HEK293 (cell line): ENCODE results near the gene JPH4.
"Not testable (repeated sequence)": the region's sequence is repeated elsewhere in the genome, so short reads cannot be mapped to it uniquely, and the experiment has no call there.

Experiments used
- YY1 ChIP-seq: fragments of 450-650 bp; formaldehyde crosslinking; IDR thresholded peaks from 2 replicates; pipeline ENCODE4 v1.5.1; 2018; ENCODE audit warnings: missing biosample characterization, missing genetic modification characterization
- ZBTB21 ChIP-seq: fragments of 450-650 bp; formaldehyde crosslinking; IDR thresholded peaks from 2 replicates; pipeline ENCODE4 v1.5.1; 2017; ENCODE audit warnings: missing biosample characterization, missing genetic modification characterization
- ZEB2 ChIP-seq: fragments of 450-650 bp; formaldehyde crosslinking; IDR thresholded peaks from 2 replicates; pipeline ENCODE4 v1.5.1; 2016; ENCODE audit warnings: missing biosample characterization, missing genetic modification characterization
- ZNF302 ChIP-seq: fragments of 450-650 bp; formaldehyde crosslinking; IDR thresholded peaks from 2 replicates; pipeline ENCODE4 v1.5.1; 2016; ENCODE audit warnings: missing biosample characterization, missing genetic modification characterization, low read depth
- ZNF555 ChIP-seq: fragments of 450-650 bp; formaldehyde crosslinking; conservative IDR thresholded peaks from 2 replicates; pipeline ENCODE4 v1.5.1; 2017; ENCODE audit warnings: missing biosample characterization, mild to moderate bottlenecking, missing genetic modification characterization, inconsistent platforms
- ZNF558 ChIP-seq: fragments of 450-650 bp; formaldehyde crosslinking; IDR thresholded peaks from 2 replicates; pipeline ENCODE4 v1.5.1; 2016; ENCODE audit warnings: missing biosample characterization, missing genetic modification characterization
- ZNF747 ChIP-seq: fragments of 450-650 bp; formaldehyde crosslinking; IDR thresholded peaks from 2 replicates; pipeline ENCODE4 v1.5.1; 2016; ENCODE audit warnings: missing biosample characterization, missing genetic modification characterization
- ZNF837 ChIP-seq: fragments of 450-650 bp; formaldehyde crosslinking; IDR thresholded peaks from 2 replicates; pipeline ENCODE4 v1.5.1; 2016; ENCODE audit warnings: missing biosample characterization, missing genetic modification characterization
- TF ChIP-seq, protein P1 (sequence below): fragments of 450-650 bp; IDR thresholded peaks from 2 replicates; pipeline ENCODE4 v1.5.1; 2018; ENCODE audit warnings: missing biosample characterization, mild to moderate bottlenecking, missing genetic modification characterization
- TF ChIP-seq, protein P2 (sequence below): fragments of 450-650 bp; formaldehyde crosslinking; IDR thresholded peaks from 2 replicates; pipeline ENCODE4 v1.5.1; 2016; ENCODE audit warnings: missing biosample characterization, missing genetic modification characterization
- TF ChIP-seq, protein P3 (sequence below): fragments of 450-650 bp; formaldehyde crosslinking; IDR thresholded peaks from 2 replicates; pipeline ENCODE4 v1.5.1; 2016; ENCODE audit warnings: missing biosample characterization, missing genetic modification characterization
- TF ChIP-seq, protein P4 (sequence below): fragments of 450-650 bp; formaldehyde crosslinking; IDR thresholded peaks from 2 replicates; pipeline ENCODE4 v1.5.1; 2016; ENCODE audit warnings: missing biosample characterization, missing genetic modification characterization

DNA sequence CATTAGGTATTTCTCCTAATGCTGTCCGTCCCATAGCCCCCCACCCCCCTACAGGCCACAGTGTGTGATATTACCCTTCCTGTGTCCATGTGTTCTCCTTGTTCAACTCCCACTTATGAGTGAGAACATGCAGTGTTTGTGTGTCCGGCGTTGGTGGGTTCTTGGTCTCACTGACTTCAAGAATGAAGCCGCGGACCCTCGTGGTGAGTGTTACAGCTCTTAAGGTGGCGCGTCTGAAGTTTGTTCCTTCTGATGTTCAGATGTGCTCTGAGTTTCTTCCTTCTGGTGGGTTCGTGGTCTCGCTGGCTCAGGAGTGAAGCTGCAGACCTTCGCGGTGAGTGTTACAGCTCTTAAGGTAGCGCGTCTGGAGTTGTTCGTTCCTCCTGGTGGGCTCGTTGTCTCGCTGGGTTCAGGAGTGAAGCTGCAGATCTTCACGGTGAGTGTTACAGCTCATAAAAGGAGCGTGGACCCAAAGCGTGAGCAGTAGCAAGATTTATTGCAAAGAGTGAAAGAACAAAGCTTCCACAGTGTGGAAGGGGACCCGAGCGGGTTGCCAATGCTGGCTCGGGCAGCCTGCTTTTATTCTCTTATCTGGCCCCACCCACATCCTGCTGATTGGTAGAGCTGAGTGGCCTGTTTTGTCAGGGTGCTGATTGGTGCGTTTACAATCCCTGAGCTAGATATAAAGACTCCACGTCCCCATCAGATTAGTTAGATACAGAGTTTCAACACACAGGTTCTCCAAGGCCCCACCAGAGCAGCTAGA is 5.4 kb upstream of the JPH4 start:
- TF ChIP-seq, protein P1, sequence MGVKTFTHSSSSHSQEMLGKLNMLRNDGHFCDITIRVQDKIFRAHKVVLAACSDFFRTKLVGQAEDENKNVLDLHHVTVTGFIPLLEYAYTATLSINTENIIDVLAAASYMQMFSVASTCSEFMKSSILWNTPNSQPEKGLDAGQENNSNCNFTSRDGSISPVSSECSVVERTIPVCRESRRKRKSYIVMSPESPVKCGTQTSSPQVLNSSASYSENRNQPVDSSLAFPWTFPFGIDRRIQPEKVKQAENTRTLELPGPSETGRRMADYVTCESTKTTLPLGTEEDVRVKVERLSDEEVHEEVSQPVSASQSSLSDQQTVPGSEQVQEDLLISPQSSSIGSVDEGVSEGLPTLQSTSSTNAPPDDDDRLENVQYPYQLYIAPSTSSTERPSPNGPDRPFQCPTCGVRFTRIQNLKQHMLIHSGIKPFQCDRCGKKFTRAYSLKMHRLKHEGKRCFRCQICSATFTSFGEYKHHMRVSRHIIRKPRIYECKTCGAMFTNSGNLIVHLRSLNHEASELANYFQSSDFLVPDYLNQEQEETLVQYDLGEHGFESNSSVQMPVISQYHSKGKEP (tag by site-specific recombination) = not testable (repeated sequence)
- TF ChIP-seq, protein P2, sequence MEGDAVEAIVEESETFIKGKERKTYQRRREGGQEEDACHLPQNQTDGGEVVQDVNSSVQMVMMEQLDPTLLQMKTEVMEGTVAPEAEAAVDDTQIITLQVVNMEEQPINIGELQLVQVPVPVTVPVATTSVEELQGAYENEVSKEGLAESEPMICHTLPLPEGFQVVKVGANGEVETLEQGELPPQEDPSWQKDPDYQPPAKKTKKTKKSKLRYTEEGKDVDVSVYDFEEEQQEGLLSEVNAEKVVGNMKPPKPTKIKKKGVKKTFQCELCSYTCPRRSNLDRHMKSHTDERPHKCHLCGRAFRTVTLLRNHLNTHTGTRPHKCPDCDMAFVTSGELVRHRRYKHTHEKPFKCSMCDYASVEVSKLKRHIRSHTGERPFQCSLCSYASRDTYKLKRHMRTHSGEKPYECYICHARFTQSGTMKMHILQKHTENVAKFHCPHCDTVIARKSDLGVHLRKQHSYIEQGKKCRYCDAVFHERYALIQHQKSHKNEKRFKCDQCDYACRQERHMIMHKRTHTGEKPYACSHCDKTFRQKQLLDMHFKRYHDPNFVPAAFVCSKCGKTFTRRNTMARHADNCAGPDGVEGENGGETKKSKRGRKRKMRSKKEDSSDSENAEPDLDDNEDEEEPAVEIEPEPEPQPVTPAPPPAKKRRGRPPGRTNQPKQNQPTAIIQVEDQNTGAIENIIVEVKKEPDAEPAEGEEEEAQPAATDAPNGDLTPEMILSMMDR = not testable (repeated sequence)
- TF ChIP-seq, protein P3, sequence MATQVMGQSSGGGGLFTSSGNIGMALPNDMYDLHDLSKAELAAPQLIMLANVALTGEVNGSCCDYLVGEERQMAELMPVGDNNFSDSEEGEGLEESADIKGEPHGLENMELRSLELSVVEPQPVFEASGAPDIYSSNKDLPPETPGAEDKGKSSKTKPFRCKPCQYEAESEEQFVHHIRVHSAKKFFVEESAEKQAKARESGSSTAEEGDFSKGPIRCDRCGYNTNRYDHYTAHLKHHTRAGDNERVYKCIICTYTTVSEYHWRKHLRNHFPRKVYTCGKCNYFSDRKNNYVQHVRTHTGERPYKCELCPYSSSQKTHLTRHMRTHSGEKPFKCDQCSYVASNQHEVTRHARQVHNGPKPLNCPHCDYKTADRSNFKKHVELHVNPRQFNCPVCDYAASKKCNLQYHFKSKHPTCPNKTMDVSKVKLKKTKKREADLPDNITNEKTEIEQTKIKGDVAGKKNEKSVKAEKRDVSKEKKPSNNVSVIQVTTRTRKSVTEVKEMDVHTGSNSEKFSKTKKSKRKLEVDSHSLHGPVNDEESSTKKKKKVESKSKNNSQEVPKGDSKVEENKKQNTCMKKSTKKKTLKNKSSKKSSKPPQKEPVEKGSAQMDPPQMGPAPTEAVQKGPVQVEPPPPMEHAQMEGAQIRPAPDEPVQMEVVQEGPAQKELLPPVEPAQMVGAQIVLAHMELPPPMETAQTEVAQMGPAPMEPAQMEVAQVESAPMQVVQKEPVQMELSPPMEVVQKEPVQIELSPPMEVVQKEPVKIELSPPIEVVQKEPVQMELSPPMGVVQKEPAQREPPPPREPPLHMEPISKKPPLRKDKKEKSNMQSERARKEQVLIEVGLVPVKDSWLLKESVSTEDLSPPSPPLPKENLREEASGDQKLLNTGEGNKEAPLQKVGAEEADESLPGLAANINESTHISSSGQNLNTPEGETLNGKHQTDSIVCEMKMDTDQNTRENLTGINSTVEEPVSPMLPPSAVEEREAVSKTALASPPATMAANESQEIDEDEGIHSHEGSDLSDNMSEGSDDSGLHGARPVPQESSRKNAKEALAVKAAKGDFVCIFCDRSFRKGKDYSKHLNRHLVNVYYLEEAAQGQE = not testable (repeated sequence)
- TF ChIP-seq ZNF837 (tag by site-specific recombination); ZNF558; ZBTB21 (tag by site-specific recombination); ZNF555 (tag by site-specific recombination); ZNF302 (tag by site-specific recombination); YY1 (tag by site-specific recombination); ZNF747 (tag by site-specific recombination); ZEB2 (tag by site-specific recombination): not testable (repeated sequence)
- TF ChIP-seq, protein P4, sequence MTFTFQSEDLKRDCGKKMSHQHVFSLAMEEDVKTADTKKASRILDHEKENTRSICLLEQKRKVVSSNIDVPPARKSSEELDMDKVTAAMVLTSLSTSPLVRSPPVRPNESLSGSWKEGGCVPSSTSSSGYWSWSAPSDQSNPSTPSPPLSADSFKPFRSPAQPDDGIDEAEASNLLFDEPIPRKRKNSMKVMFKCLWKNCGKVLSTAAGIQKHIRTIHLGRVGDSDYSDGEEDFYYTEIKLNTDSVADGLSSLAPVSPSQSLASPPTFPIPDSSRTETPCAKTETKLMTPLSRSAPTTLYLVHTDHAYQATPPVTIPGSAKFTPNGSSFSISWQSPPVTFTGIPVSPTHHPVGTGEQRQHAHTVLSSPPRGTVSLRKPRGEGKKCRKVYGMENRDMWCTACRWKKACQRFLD (tag by site-specific recombination) = not testable (repeated sequence)
